GM18511 (cell line): Measurements from ENCODE around the gene MON1A.

Source experiments
- ATAC-seq: cut with Tn5 transposase; IDR thresholded peaks from one replicate; pipeline ENCODE4 v1.9.1; 2021; ENCODE audit warnings: mild to moderate bottlenecking, moderate library complexity; ENCODE audit not compliant: unreplicated experiment

MON1A gene

GRCh38 chr3:49896345-49896744, 33.3 kb downstream of the MON1A start:
- no peak for ATAC-seq

- no peak for ATAC-seq
These were observed 33.8 kb downstream of the MON1A start for GRCh38 chr3:49895791-49896190.

GRCh38 chr3:49889296-49889695, 40.3 kb downstream of the MON1A start:
- ATAC-seq = no peak

- ATAC-seq = no peak
These were observed 42.7 kb downstream of the MON1A start for GRCh38 chr3:49886922-49887265.

- no peak for ATAC-seq
These were observed 45.6 kb downstream of the MON1A start for GRCh38 chr3:49883998-49884397.

- ATAC-seq = no peak
These were observed 47.4 kb downstream of the MON1A start for GRCh38 chr3:49882166-49882565.

- no peak for ATAC-seq
These were observed 48.9 kb downstream of the MON1A start for GRCh38 chr3:49880581-49881315.

GRCh38 chr3:49879721-49880120, 49.9 kb downstream of the MON1A start:
- ATAC-seq = no peak

- no peak for ATAC-seq
These were observed 50.9 kb downstream of the MON1A start for GRCh38 chr3:49878686-49879085.

- no peak for ATAC-seq
These were observed 51.9 kb downstream of the MON1A start for GRCh38 chr3:49877716-49878115.

GRCh38 chr3:49876567-49876966, 53.0 kb downstream of the MON1A start:
- ATAC-seq = no peak

GRCh38 chr3:49873623-49874022, 56.0 kb downstream of the MON1A start:
- ATAC-seq = no peak

- no peak for ATAC-seq
These were observed 56.8 kb downstream of the MON1A start for GRCh38 chr3:49872801-49873281.

- no peak for ATAC-seq
These were observed 58.0 kb downstream of the MON1A start for GRCh38 chr3:49871531-49872153.

- ATAC-seq = no peak
These were observed 60.0 kb downstream of the MON1A start, which contains the start of gene CAMKV for GRCh38 chr3:49869525-49870126. CAMKV (minus strand) TSS chr3:49869906; CDS start chr3:49862388, 7,518 bp downstream.

- ATAC-seq = no peak
These were observed 60.6 kb downstream of the MON1A start for GRCh38 chr3:49868862-49869466.

- no peak for ATAC-seq
These were observed 61.7 kb downstream of the MON1A start for GRCh38 chr3:49867871-49868321.

- ATAC-seq = no peak
These were observed 62.2 kb downstream of the MON1A start for GRCh38 chr3:49867400-49867799.

- no peak for ATAC-seq
These were observed 64.3 kb downstream of the MON1A start for GRCh38 chr3:49865198-49865784.

GRCh38 chr3:49864505-49864904, 65.1 kb downstream of the MON1A start:
- ATAC-seq = no peak
